HepG2 (cell line): ENCODE measurements around the gene DNAJB8. TPM values are rescaled to one million over a fixed set of nuclear protein-coding genes. Genes with fewer than 3 reads are reported as not detected.

Experiments
- ATAC-seq: fragments of 200-7000 bp; cut with Tn5 transposase; 3 replicates; pipeline ENCODE4 v1.9.1; 2020; ENCODE audit warnings: mild to moderate bottlenecking, moderate library complexity
- BruUV-seq: library from RNA; stranded (reverse); fragments of 400-500 nt; replicated peaks from 2 replicates; lab custom pipeline; 2021; lab: Mats Ljungman, UMichigan
- CTCF ChIA-PET: fragments of 300-600 bp; formaldehyde crosslinking; extraction: SDS; loops from one replicate; lab custom pipeline; 2021; ENCODE audit warnings: low total read pairs, inconsistent platforms, low intra/inter-chr PET ratio; lab: Yijun Ruan, JAX
- POLR2A ChIA-PET: fragments of 350-600 bp; sonication (Branson Sonifier 250); formaldehyde crosslinking; loops from one replicate; lab custom pipeline; 2020; ENCODE audit warnings: antibody characterized with exemption, inconsistent platforms; lab: Yijun Ruan, JAX
- DNase-seq: peaks from one replicate; pipeline ENCODE4 v3.0.0-alpha.2; 2015; ENCODE audit warnings: low spot score
- FAIRE-seq: peaks from 3 replicates; lab custom pipeline; 2011; peaks lifted over from hg19 to GRCh38; lab: Jason Lieb, UNC
- H2AFZ ChIP-seq: one replicate; pipeline ENCODE4 v1.6.1; 2011; ENCODE audit warnings: low read length, inconsistent platforms
- H3K27ac ChIP-seq: fragments of 300-600 bp; 3 replicates; pipeline ENCODE4 v1.8.0; 2011; ENCODE audit warnings: mixed run types, mild to moderate bottlenecking, mixed read lengths, low read length, inconsistent platforms; ENCODE audit not compliant: insufficient read depth; ENCODE audit errors: extremely low read length
- H3K27me3 ChIP-seq, 2 experiments: fragments of 200-600 bp in 1 of 2; 2 replicates in 1 of 2; 3 replicates in 1 of 2; pipeline versions ENCODE4 v1.6.0 to v1.8.0; 2011; ENCODE audit warnings: low read length in 2 of 2, mild to moderate bottlenecking in 2 of 2, moderate library complexity in 2 of 2, inconsistent platforms in 1 of 2; ENCODE audit not compliant: insufficient read depth in 2 of 2, control insufficient read depth in 1 of 2
- H3K36me3 ChIP-seq, 2 experiments: fragments of 200-600 bp in 1 of 2; replicated peaks in 1 of 2; 2 replicates in 1 of 2; 3 replicates in 1 of 2; pipeline versions ENCODE4 v1.5.1 to v1.8.0; 2011; ENCODE audit warnings: low read length in 2 of 2, inconsistent platforms in 1 of 2; ENCODE audit not compliant: insufficient read depth in 2 of 2, control insufficient read depth in 1 of 2
- H3K4me1 ChIP-seq: 2 replicates; pipeline ENCODE4 v1.5.1; 2012; ENCODE audit warnings: low read length, inconsistent platforms; ENCODE audit not compliant: insufficient read depth
- H3K4me2 ChIP-seq: 2 replicates; pipeline ENCODE4 v1.6.0; 2011; ENCODE audit warnings: low read depth, low read length, inconsistent platforms
- H3K4me3 ChIP-seq, 3 experiments: fragments of 200-600 bp in 1 of 3; sonication (generic), shearing (Covaris generic) in 1 of 3; replicated peaks in 1 of 3; 2 replicates each; pipeline ENCODE4 v1.5.1; 2011 to 2016; ENCODE audit warnings: low read length in 3 of 3, inconsistent platforms in 2 of 3, low read depth in 2 of 3, mild to moderate bottlenecking in 2 of 3, control low read depth in 1 of 3, mixed read lengths in 1 of 3; ENCODE audit not compliant: insufficient read depth in 1 of 3
- H3K79me2 ChIP-seq: one replicate; pipeline ENCODE4 v1.6.1; 2011; ENCODE audit warnings: low read length, inconsistent platforms; ENCODE audit not compliant: insufficient read depth
- H3K9ac ChIP-seq: 2 replicates; pipeline ENCODE4 v1.6.0; 2011; ENCODE audit warnings: mild to moderate bottlenecking, low read depth, low read length, inconsistent platforms; ENCODE audit not compliant: insufficient read depth
- H3K9me3 ChIP-seq: 2 replicates; pipeline ENCODE4 v1.5.1; 2012; ENCODE audit warnings: mild to moderate bottlenecking, low read length
- H4K20me1 ChIP-seq: 2 replicates; pipeline ENCODE4 v1.6.0; 2011; ENCODE audit warnings: inconsistent platforms, mild to moderate bottlenecking, low read length, moderate library complexity; ENCODE audit not compliant: insufficient read depth
- CC2D1A ChIP-seq: sonication (generic); formaldehyde crosslinking; IDR thresholded peaks from 2 replicates; pipeline ENCODE4 v1.8.1; 2023; ENCODE audit warnings: mild to moderate bottlenecking, missing genetic modification reagents
- KLF16 ChIP-seq, 2 experiments: sonication (generic) in 1 of 2; formaldehyde crosslinking in 1 of 2; IDR thresholded peaks; 2 replicates each; pipeline versions ENCODE4 v1.6.1 to v1.8.0; 2016 to 2023; ENCODE audit warnings: missing genetic modification reagents in 2 of 2, missing compliant biosample characterization in 1 of 2
- RBM22 ChIP-seq: fragments of 200-400 bp; formaldehyde crosslinking; optimal IDR thresholded peaks from 2 replicates; pipeline ENCODE3; 2017; ENCODE audit warnings: mild to moderate bottlenecking, low read length, moderate library complexity
- SRSF1 ChIP-seq: fragments of 200-400 bp; formaldehyde crosslinking; optimal IDR thresholded peaks from 2 replicates; pipeline ENCODE3; 2017; ENCODE audit warnings: mild to moderate bottlenecking, low read depth, low read length, moderate library complexity
- THAP11 ChIP-seq: IDR thresholded peaks from 2 replicates; pipeline ENCODE4 v1.6.1; 2016; ENCODE audit warnings: missing biosample characterization, missing genetic modification reagents
- ZIK1 ChIP-seq: sonication (generic); formaldehyde crosslinking; IDR thresholded peaks from 2 replicates; pipeline ENCODE4 v1.5.0; 2020; ENCODE audit warnings: mild to moderate bottlenecking, low read depth, missing genetic modification reagents, borderline replicate concordance
- WGBS: methylation state at CpG from one replicate; pipeline ENCODE4 v1.1.6; 2017; ENCODE audit warnings: low lambda C conversion rate; 5-methylcytosine and 5-hydroxymethylcytosine counted together
- in situ Hi-C: cut with HindIII; loops from 2 replicates; pipeline ENCODE4 v1.10.0; 2017; ENCODE audit warnings: low pct_unique_long_range_greater_than_20kb; ENCODE audit not compliant: extremely low pct_ligation_motif_present
- intact Hi-C: fragments of 100-400 bp; cut with micrococcal nuclease; formaldehyde crosslinking; loops from one replicate; pipeline ENCODE4 v1.10.0; 2022; ENCODE audit not compliant: unreplicated experiment
- polyA plus RNA-seq, 8 experiments: library from polyadenylated mRNA; depleted of rRNA in 3 of 8; stranded (reverse) in 7 of 8; unstranded in 1 of 8; fragments of >200 nt; fragmentation: Illumina TruSeq in 4 of 8; extraction: Trizol in 4 of 8; gene quantifications; 2 replicates each; pipeline versions ENCODE4 v1.2.1 to v1.2.3, GENCODE V29; 2011 to 2016; ENCODE audit warnings: low read depth in 4 of 8, missing spikeins in 1 of 8, mixed read lengths in 1 of 8; ENCODE audit not compliant: insufficient read depth in 1 of 8
- total RNA-seq, 5 experiments: library from RNA; depleted of rRNA; stranded (reverse); fragments of >200 nt; fragmentation: Illumina TruSeq; extraction: Trizol; gene quantifications; 2 replicates each; pipeline ENCODE4 v1.2.3, GENCODE V29; 2016; ENCODE audit warnings: low read depth in 1 of 5
- TF ChIP-seq, protein P1 (sequence below): sonication (generic); formaldehyde crosslinking; IDR thresholded peaks from 2 replicates; pipeline ENCODE4 v1.4.0; 2020; ENCODE audit warnings: mild to moderate bottlenecking, missing genetic modification reagents
- TF ChIP-seq, protein P2 (sequence below): sonication (generic); formaldehyde crosslinking; IDR thresholded peaks from 2 replicates; pipeline ENCODE4 v1.4.0; 2020; ENCODE audit warnings: missing genetic modification reagents, borderline replicate concordance
- TF ChIP-seq, protein P3 (sequence below): sonication (generic); formaldehyde crosslinking; IDR thresholded peaks from 2 replicates; pipeline ENCODE4 v1.4.0; 2020; ENCODE audit warnings: missing genetic modification reagents
- TF ChIP-seq, protein P4 (sequence below): sonication (generic); formaldehyde crosslinking; IDR thresholded peaks from 2 replicates; pipeline ENCODE4 v1.4.0; 2020; ENCODE audit warnings: mild to moderate bottlenecking, missing genetic modification reagents

The DNAJB8 gene
- total and polyA plus RNA-seq, 2 of the 13 experiments (the other 11 are each of a cell fraction or from before 2014, with no cell fraction given), result not detected

DNA sequence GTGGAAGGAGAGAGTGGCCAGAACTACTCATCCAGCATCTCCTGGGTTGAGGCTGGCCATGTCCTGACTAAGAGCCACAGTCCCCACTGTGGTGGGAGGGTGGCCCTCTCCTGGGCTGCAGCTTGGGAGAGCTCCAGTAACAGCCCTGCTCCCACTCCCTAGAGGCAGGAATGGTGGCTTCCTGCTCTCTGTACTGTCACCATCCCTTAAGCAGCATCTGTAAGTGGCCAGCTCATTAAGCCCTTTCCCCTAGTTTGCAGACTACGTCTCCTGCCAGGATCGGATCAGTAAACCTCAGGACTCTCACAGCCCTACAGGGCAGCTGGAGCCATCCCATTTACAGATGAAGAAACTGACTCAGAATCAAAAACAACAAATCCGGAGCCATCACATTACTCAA, 30.5 kb downstream of the DNAJB8 start:
- Histone ChIP-seq H3K4me2 (no peak overlapping the region), H4K20me1 (no peaks in the 10 kb centered on the region), H3K4me1 (0 out of 2 replicates have a peak, but pooled peaks cover 7% of the 10 kb centered on the region), H3K79me2 (no peaks in the 10 kb centered on the region), H3K9me3 (no peaks in the 10 kb centered on the region), H3K36me3 (no peaks in the 10 kb centered on the region), H2AFZ (no peak overlapping the region), H3K4me3 (no peak overlapping the region), H3K27me3 (peaks cover 14 to 70% of the 10 kb centered on the region in 2 experiments), H3K9ac (no peak overlapping the region), H3K27ac (no peak overlapping the region)
- ChIA-PET POLR2A (no interaction called here), CTCF (no interaction called here)
- no TSS peak for BruUV-seq
- FAIRE-seq (no peak), ATAC-seq (peak; percentile 10; the same call in 2 of the 3 replicates), DNase-seq (no peak)
- intact Hi-C loops, result no loop called here
- no peak for TF ChIP-seq SRSF1
- TF ChIP-seq, protein P1, sequence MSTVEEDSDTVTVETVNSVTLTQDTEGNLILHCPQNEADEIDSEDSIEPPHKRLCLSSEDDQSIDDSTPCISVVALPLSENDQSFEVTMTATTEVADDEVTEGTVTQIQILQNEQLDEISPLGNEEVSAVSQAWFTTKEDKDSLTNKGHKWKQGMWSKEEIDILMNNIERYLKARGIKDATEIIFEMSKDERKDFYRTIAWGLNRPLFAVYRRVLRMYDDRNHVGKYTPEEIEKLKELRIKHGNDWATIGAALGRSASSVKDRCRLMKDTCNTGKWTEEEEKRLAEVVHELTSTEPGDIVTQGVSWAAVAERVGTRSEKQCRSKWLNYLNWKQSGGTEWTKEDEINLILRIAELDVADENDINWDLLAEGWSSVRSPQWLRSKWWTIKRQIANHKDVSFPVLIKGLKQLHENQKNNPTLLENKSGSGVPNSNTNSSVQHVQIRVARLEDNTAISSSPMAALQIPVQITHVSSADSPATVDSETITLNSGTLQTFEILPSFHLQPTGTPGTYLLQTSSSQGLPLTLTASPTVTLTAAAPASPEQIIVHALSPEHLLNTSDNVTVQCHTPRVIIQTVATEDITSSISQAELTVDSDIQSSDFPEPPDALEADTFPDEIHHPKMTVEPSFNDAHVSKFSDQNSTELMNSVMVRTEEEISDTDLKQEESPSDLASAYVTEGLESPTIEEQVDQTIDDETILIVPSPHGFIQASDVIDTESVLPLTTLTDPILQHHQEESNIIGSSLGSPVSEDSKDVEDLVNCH (CRISPR knock-in tag), result no peak
- TF ChIP-seq RBM22, result no peak
- TF ChIP-seq CC2D1A (CRISPR knock-in tag), result no peak
- TF ChIP-seq, protein P2, sequence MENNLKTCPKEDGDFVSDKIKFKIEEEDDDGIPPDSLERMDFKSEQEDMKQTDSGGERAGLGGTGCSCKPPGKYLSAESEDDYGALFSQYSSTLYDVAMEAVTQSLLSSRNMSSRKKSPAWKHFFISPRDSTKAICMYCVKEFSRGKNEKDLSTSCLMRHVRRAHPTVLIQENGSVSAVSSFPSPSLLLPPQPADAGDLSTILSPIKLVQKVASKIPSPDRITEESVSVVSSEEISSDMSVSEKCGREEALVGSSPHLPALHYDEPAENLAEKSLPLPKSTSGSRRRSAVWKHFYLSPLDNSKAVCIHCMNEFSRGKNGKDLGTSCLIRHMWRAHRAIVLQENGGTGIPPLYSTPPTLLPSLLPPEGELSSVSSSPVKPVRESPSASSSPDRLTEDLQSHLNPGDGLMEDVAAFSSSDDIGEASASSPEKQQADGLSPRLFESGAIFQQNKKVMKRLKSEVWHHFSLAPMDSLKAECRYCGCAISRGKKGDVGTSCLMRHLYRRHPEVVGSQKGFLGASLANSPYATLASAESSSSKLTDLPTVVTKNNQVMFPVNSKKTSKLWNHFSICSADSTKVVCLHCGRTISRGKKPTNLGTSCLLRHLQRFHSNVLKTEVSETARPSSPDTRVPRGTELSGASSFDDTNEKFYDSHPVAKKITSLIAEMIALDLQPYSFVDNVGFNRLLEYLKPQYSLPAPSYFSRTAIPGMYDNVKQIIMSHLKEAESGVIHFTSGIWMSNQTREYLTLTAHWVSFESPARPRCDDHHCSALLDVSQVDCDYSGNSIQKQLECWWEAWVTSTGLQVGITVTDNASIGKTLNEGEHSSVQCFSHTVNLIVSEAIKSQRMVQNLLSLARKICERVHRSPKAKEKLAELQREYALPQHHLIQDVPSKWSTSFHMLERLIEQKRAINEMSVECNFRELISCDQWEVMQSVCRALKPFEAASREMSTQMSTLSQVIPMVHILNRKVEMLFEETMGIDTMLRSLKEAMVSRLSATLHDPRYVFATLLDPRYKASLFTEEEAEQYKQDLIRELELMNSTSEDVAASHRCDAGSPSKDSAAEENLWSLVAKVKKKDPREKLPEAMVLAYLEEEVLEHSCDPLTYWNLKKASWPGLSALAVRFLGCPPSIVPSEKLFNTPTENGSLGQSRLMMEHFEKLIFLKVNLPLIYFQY, result no peak
- no peak for TF ChIP-seq THAP11 (CRISPR knock-in tag)
- TF ChIP-seq, protein P3, sequence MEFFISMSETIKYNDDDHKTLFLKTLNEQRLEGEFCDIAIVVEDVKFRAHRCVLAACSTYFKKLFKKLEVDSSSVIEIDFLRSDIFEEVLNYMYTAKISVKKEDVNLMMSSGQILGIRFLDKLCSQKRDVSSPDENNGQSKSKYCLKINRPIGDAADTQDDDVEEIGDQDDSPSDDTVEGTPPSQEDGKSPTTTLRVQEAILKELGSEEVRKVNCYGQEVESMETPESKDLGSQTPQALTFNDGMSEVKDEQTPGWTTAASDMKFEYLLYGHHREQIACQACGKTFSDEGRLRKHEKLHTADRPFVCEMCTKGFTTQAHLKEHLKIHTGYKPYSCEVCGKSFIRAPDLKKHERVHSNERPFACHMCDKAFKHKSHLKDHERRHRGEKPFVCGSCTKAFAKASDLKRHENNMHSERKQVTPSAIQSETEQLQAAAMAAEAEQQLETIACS (CRISPR knock-in tag), result no peak
- no peak for TF ChIP-seq KLF16 (CRISPR knock-in tag; IDR thresholded peaks at IDR 0.05)
- TF ChIP-seq ZIK1 (CRISPR knock-in tag), result no peak
- TF ChIP-seq, protein P4, sequence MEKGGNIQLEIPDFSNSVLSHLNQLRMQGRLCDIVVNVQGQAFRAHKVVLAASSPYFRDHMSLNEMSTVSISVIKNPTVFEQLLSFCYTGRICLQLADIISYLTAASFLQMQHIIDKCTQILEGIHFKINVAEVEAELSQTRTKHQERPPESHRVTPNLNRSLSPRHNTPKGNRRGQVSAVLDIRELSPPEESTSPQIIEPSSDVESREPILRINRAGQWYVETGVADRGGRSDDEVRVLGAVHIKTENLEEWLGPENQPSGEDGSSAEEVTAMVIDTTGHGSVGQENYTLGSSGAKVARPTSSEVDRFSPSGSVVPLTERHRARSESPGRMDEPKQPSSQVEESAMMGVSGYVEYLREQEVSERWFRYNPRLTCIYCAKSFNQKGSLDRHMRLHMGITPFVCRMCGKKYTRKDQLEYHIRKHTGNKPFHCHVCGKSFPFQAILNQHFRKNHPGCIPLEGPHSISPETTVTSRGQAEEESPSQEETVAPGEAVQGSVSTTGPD, result no peak
- WGBS, result 40% methylated on average over 3 of the region's 3 CpGs
- in situ Hi-C loops, result no loop called here
